ENCODE data around the gene GABRR1.

DNA sequence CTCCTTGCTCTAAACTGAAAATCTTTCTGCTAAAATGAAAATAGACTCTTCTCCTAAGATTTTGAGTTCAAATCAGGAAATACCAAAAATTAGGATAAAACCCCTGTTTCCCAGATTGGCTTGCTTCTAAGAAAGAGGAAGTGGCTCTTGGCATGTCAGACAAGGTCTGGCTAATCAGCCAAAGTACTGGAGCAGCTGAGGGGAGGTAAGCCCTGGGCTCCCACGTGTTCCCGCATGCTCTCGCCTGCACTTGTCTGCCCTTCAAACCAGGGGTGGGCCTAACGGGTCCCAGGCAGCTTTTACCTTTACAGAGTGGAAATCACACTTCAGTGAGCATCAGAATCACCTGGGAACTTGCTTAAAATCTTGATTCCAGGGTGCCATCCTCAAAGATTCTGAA lies 43.2 kb upstream of the GABRR1 start:
- TF ChIP-seq POLR2A (IDR thresholded peaks at IDR 0.05) (no peak), CTCF (IDR thresholded peaks at IDR 0.05 in 4 of 5, conservative IDR thresholded peaks at IDR 0.05 in 1 of 5) (no peak)

Measured in gastrocnemius medialis (tissue), 4 donors.